KOPT-K1 (cell line): Measurements from ENCODE around the gene AHRR.

ENCODE experiments used
- H3K27ac ChIP-seq: fragments of 200-600 bp; sonication (generic); 2 replicates; pipeline ENCODE4 v1.5.1; 2016; ENCODE audit warnings: antibody characterized with exemption, mild to moderate bottlenecking, low read depth, low read length; ENCODE audit not compliant: poor library complexity, severe bottlenecking
- H3K36me3 ChIP-seq: fragments of 200-600 bp; sonication (generic); 2 replicates; pipeline ENCODE4 v1.5.1; 2017; ENCODE audit warnings: antibody characterized with exemption, mild to moderate bottlenecking, low read length, moderate library complexity; ENCODE audit not compliant: insufficient read depth
- H3K9me3 ChIP-seq: fragments of 200-600 bp; sonication (generic); 2 replicates; pipeline ENCODE4 v1.5.1; 2017; ENCODE audit warnings: antibody characterized with exemption, low read length, mild to moderate bottlenecking; ENCODE audit not compliant: insufficient read depth, poor library complexity, severe bottlenecking

Gene AHRR

GRCh38 chr5:371811-372555 lies 50.5 kb downstream of the AHRR start:
- Histone ChIP-seq H3K36me3 (no peaks in the 10 kb centered on the region), H3K27ac (peak overlapping the region; percentile 54), H3K9me3 (no peaks in the 10 kb centered on the region)

- H3K36me3 ChIP-seq = no peaks in the 10 kb centered on the region
- H3K27ac ChIP-seq = peak overlapping the region; percentile 54
- H3K9me3 ChIP-seq = no peaks in the 10 kb centered on the region
These were observed 51.1 kb downstream of the AHRR start for GRCh38 chr5:372556-372995.

DNA sequence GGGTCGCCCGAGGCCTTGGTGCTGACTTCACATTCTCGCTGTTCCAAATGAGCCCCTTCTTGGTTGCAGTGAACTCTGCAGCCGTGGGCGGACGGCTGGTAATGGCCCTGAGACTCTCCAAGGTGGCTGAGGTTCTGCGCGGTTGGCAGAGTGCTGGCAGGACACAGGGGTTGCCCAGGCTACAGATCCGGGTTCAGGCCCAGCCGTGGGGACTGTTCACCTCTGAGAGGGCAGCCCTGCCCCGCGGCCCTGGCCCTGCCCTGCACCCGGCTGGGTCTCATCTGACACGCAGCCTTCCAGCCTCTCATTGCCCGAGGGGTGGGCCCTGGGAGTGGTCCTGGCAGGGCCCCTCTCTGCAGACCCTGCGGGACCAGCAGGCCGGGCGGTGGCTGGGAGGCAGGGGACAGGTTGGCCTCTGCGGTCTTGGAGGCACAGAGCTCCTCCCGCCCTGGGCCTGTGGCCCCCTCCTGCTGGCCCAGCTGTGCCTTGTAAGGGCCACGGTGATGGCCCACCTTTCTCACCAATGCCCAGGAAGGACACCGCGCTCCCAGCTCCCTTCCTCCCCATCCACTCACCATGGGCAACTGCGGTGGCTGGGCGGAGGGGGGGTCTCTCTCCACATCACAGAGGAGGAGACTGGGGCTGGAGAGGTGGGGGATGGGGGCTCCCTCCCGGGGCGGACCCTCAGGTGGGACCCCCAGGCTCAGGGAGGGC lies 51.6 kb downstream of the AHRR start:
- Histone ChIP-seq H3K27ac (peak overlapping the region; percentile 54), H3K36me3 (no peaks in the 10 kb centered on the region), H3K9me3 (no peaks in the 10 kb centered on the region)

GRCh38 chr5:373710-374602 lies 52.4 kb downstream of the AHRR start:
- H3K27ac ChIP-seq = peak overlapping the region; percentile 54
- no peaks in the 10 kb centered on the region for H3K36me3 ChIP-seq
- H3K9me3 ChIP-seq = no peaks in the 10 kb centered on the region

- H3K9me3 ChIP-seq = no peaks in the 10 kb centered on the region
- H3K36me3 ChIP-seq = no peaks in the 10 kb centered on the region
- H3K27ac ChIP-seq = no peak overlapping the region
These were observed 53.3 kb downstream of the AHRR start for GRCh38 chr5:374631-375335.

- no peaks in the 10 kb centered on the region for H3K9me3 ChIP-seq
- H3K36me3 ChIP-seq = no peaks in the 10 kb centered on the region
- no peak overlapping the region for H3K27ac ChIP-seq
These were observed 53.9 kb downstream of the AHRR start for GRCh38 chr5:375336-375920.

DNA sequence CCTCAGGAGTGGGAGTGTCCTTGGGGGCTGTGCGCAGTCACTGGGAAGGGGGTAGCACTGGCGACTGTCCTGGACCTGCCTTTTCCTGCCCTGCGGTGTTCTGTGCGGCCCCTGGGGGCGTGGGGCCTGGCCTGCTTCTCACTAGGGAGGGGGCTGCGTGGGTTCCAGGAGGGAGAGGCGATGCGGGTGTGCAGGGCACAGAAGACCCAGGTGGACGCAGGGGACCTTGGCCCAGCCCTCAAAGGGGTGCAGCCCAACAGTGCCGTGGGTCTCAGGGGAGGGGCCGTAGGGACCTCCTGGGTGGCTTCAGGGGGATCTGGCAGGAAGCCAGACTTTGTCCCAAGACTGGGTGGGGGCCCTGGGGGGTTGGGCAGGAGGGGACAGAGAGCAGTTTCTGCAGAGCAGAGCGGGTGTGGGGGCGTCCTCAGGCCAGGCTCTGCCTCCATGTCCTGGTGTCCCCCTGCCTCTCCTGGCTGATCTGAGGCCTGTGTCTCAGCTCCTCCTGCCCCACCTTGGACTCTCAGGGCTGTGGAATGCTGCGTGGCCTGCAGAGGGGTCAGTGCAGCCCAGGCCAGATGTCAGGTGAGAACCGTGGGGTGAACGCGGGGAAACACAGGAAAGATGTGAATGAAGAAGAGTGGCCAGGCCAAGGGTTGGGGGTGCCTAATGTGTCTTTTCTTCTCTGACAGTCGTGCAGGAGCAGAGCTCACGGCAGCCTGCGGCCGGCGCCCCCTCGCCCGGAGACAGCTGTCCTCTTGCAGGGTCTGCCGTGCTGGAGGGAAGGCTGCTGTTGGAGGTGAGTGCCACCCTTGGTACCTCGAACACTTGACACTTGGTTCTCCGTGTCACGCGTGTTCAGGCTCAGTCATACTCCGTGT lies 54.6 kb downstream of the AHRR start:
- H3K9me3 ChIP-seq = peaks cover 3% of the 10 kb centered on the region
- H3K27ac ChIP-seq = no peak overlapping the region
- no peaks in the 10 kb centered on the region for H3K36me3 ChIP-seq

GRCh38 chr5:376799-377325 lies 55.3 kb downstream of the AHRR start:
- H3K9me3 ChIP-seq = peaks cover 7% of the 10 kb centered on the region
- no peak overlapping the region for H3K27ac ChIP-seq
- no peaks in the 10 kb centered on the region for H3K36me3 ChIP-seq

- Histone ChIP-seq H3K9me3 (peaks cover 13% of the 10 kb centered on the region), H3K27ac (no peak overlapping the region), H3K36me3 (no peaks in the 10 kb centered on the region)
These were observed 55.9 kb downstream of the AHRR start for GRCh38 chr5:377326-377981.

DNA sequence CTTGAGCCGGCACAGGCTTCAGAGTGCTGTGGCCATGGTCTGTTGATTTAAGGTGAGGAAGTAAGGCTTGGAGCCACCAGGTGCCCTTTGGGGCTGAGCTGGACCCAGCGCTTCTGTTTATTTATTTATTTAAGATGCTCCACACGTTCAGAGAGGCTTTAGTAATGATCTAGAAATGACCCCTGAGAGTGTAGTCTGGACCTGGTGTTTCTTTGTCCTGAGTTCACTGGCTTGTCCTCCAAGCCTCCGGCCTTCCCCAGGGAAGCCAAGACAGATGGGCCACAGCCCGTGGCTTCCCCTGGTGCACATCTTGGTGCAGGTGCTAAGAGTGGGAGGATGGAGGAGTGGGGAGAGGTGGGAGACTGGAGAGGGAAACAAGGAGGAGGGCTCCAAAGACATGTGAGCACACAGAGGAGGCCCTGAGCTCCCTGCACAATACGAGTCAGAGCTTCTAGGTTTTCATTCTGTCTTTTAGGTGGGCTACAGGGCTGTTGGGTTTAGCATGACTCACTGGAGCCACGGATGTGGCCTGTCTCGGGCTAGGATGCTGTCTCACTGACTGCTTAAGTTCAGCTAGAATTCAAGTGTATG lies 56.9 kb downstream of the AHRR start:
- Histone ChIP-seq H3K36me3 (no peaks in the 10 kb centered on the region), H3K9me3 (peaks cover 22% of the 10 kb centered on the region), H3K27ac (no peak overlapping the region)

- Histone ChIP-seq H3K9me3 (peaks cover 22% of the 10 kb centered on the region), H3K36me3 (no peaks in the 10 kb centered on the region), H3K27ac (no peak overlapping the region)
These were observed 57.6 kb downstream of the AHRR start for GRCh38 chr5:378976-379742.

DNA sequence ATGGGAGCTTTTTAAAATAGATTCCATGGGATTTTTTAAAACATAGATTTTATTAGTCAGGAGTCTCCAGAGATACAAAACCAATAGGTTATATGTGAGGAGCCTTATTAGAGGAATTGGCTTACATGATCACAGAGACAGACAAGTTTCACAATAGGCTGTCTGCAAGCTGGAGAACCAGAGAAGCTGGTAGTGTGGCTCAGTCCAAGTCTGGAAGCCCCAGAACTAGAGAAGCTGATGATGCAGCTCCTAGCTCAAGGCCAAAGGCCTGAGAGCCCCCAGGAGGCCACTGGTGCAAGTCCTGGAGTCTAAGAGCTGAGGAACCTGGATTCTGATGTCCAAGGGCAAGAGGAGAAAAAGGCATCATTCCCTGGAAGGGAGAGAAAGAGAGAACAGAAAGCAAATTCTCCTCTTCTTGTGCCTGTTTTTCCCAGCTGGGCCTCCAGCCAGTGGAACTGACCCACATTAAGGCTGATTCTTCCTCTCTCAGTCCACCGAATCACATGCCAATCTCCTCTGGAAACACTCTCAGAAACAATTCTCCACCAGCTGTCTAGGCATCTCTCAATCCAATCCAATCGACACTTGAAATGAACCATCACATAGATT lies 59.3 kb downstream of the AHRR start:
- H3K27ac ChIP-seq = no peak overlapping the region
- peaks cover 35% of the 10 kb centered on the region for H3K9me3 ChIP-seq
- H3K36me3 ChIP-seq = no peaks in the 10 kb centered on the region
